ENCODE results near the gene TUBB1.

The TUBB1 gene

DNA sequence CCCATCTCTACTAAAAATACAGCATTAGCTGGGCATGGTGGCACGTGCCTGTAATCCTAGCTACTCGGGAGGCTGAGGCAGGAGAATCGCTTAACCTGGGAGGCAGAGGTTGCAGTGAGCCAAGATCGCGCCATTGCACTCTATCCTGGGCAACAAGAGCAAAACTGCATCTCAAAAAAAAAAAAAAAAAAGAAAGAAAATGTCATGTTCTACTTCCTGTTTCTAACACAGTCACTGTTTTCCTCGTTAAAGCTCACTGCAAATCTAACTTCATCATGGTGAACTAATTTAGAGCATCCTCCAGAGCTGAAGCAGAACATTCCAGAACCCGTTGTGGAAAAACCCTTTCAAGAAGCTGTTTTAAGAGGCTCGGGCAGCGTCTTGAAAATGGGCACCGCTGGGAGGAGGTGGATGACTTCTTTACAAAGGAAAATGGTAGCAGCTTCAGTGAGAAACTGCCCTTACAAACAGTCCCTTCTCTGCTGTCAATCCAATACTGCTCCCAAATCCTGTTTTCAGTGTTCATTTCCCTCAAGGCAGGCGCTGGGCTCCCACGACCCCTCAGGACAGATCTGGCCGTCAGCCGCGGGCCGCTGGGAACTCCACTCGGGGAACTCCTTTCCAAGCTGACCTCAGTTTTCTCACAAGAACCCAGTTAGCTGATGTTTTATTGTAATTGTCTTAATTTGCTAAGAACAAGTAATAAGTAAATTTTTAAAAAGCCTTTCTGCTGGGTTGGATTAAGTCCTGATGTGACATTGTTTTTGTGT, 24.7 kb upstream of the TUBB1 start:
- Histone ChIP-seq H3K4me2 (peak overlapping the region; percentile 31; the same call in 1 of the 2 replicates), H3K9ac (no peak overlapping the region), H3K36me3 (ENCODE audit: insufficient read depth) (peaks cover 23% of the 10 kb centered on the region), H4K20me1 (ENCODE audit: insufficient read depth) (no peaks in the 10 kb centered on the region), H2AFZ (ENCODE audit: low read depth) (no peak overlapping the region), H3K79me2 (ENCODE audit: insufficient read depth, low read depth) (no peaks in the 10 kb centered on the region; the same call in 1 of the 2 replicates), H3K4me3 (IDR thresholded peaks at IDR 0.05; ENCODE audit: insufficient read depth, low read depth, low read length) (no peak overlapping the region), H3K4me1 (ENCODE audit: low read depth, poor library complexity, severe bottlenecking) (peaks cover 45% of the 10 kb centered on the region), H3K27ac (peak overlapping the region; percentile 48; the same call in 1 of the 2 replicates), H3K27me3 (ENCODE audit: insufficient read depth, low read depth) (no peaks in the 10 kb centered on the region)
- TF ChIP-seq, protein P1, sequence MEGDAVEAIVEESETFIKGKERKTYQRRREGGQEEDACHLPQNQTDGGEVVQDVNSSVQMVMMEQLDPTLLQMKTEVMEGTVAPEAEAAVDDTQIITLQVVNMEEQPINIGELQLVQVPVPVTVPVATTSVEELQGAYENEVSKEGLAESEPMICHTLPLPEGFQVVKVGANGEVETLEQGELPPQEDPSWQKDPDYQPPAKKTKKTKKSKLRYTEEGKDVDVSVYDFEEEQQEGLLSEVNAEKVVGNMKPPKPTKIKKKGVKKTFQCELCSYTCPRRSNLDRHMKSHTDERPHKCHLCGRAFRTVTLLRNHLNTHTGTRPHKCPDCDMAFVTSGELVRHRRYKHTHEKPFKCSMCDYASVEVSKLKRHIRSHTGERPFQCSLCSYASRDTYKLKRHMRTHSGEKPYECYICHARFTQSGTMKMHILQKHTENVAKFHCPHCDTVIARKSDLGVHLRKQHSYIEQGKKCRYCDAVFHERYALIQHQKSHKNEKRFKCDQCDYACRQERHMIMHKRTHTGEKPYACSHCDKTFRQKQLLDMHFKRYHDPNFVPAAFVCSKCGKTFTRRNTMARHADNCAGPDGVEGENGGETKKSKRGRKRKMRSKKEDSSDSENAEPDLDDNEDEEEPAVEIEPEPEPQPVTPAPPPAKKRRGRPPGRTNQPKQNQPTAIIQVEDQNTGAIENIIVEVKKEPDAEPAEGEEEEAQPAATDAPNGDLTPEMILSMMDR (conservative IDR thresholded peaks at IDR 0.05; ENCODE audit: low read depth, low read length) = no peak

DNA sequence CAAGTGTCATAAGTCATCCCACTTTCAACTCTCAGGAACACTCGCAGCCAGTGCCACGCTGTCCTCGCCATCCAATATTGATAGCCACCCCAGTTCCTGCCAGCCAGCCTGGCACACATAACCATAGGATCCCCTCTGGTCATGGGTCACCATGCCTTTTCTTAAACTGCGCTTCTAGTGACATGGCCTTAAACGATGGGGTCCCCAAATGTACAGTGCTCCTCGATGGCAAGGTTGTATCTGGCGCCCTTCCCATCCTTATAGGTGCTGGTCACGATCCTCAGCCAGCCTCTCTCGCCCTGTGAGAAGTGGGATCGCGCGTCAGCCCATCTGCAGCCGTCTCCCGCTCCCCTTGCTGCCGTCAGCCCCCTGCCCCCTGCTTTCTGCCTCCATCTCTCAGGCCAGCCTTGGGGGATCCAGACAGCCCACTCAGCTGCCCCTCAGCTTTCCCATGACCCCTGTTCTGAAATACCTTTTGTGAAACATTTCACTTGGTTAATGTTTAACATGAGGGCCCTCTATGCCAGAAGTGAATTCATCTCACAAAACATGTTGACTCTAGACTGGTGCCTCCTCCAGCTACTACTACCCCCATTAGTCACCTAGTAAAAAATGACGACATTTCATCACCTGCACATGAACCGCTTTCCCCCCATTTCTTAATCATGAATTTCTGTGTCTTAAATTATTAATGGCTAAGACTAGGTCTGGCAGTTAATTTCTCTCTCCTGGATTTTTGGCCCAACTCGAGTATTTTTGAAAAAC, 23.6 kb upstream of the TUBB1 start:
- no peak overlapping the region for H3K27ac ChIP-seq
- no peaks in the 10 kb centered on the region for H4K20me1 ChIP-seq (ENCODE audit: insufficient read depth)

DNA sequence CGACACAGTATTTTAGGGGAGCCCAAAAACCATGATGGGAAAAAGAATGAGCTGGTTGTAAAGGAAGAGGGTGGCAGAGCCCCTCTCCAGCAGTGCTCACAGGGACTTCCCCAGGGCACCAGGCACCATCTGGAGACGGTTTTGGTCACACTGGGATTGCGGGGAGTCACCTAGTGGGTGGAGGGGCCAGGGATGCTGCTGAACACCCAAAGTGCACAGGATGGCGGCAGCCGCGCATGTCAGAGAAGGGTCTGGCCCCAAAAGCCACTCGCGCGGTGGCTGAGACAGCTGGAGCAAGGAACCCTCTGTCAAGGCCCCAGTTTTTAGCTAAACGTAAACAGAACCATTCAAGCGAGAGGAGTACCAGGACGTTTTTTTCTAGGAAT, 23.0 kb upstream of the TUBB1 start:
- Histone ChIP-seq H3K4me1 (ENCODE audit: low read depth, poor library complexity, severe bottlenecking) (peaks cover 43% of the 10 kb centered on the region), H3K4me3 (IDR thresholded peaks at IDR 0.05; ENCODE audit: insufficient read depth, low read depth, low read length) (no peak overlapping the region), H3K9ac (no peak overlapping the region), H4K20me1 (ENCODE audit: insufficient read depth) (no peaks in the 10 kb centered on the region), H3K79me2 (ENCODE audit: insufficient read depth, low read depth) (no peaks in the 10 kb centered on the region; the same call in 1 of the 2 replicates), H3K36me3 (ENCODE audit: insufficient read depth) (peaks cover 14% of the 10 kb centered on the region; the same call in 1 of the 2 replicates), H3K27ac (no peak overlapping the region), H3K27me3 (ENCODE audit: insufficient read depth, low read depth) (no peaks in the 10 kb centered on the region), H3K4me2 (no peak overlapping the region), H2AFZ (ENCODE audit: low read depth) (no peak overlapping the region)
- TF ChIP-seq, protein P1 (conservative IDR thresholded peaks at IDR 0.05; ENCODE audit: low read depth, low read length) = no peak

More for the DNA sequence above, 23.6 kb upstream of the TUBB1 start:
- Histone ChIP-seq H3K4me1 (ENCODE audit: low read depth, poor library complexity, severe bottlenecking) (peaks cover 45% of the 10 kb centered on the region), H3K4me2 (no peak overlapping the region), H2AFZ (ENCODE audit: low read depth) (no peak overlapping the region), H3K36me3 (ENCODE audit: insufficient read depth) (peaks cover 19% of the 10 kb centered on the region; the same call in 1 of the 2 replicates), H3K27me3 (ENCODE audit: insufficient read depth, low read depth) (no peaks in the 10 kb centered on the region), H3K4me3 (IDR thresholded peaks at IDR 0.05; ENCODE audit: insufficient read depth, low read depth, low read length) (no peak overlapping the region), H3K79me2 (ENCODE audit: insufficient read depth, low read depth) (no peaks in the 10 kb centered on the region; the same call in 1 of the 2 replicates), H3K9ac (no peak overlapping the region)
- TF ChIP-seq, protein P1 (conservative IDR thresholded peaks at IDR 0.05; ENCODE audit: low read depth, low read length) = no peak

DNA sequence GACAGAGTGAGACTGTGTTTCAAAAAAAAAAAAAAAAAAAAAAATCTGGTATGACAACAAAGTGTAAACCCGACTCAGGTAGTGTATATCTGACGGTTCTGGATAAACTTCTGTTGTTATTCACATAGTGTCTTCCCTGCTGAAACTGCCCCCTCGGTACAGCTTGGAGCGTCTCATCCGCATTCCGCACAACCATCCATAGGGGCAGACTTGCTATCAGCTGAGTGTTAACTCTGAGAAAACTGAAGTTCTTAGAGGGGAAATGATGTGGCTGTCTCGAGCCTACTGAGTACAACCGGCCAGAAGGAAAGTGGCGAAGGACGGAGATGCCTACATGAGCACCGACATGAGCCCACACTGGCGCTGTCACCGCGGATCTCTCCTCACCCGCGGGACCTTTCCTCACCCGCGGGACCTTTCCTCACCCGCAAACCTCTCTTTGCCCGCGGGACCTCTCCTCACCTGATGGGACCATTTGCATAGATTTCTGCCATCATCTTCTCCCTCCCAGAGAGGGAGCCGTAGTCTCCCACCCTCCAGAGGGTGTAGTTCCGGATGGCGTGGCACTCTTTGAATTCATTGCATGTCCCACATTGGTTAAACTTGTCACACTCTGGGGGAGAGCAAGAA, 22.0 kb upstream of the TUBB1 start:
- no peak overlapping the region for H3K4me2 ChIP-seq
- no peaks in the 10 kb centered on the region for H4K20me1 ChIP-seq (ENCODE audit: insufficient read depth)
- no peak overlapping the region for H3K27ac ChIP-seq
- no peak overlapping the region for H3K9ac ChIP-seq
- H3K79me2 ChIP-seq (ENCODE audit: insufficient read depth, low read depth) = no peaks in the 10 kb centered on the region; the same call in 1 of the 2 replicates
- peaks cover 9% of the 10 kb centered on the region; the same call in 1 of the 2 replicates for H3K36me3 ChIP-seq (ENCODE audit: insufficient read depth)
- H3K4me3 ChIP-seq (IDR thresholded peaks at IDR 0.05; ENCODE audit: insufficient read depth, low read depth, low read length) = no peak overlapping the region
- H3K27me3 ChIP-seq (ENCODE audit: insufficient read depth, low read depth) = no peaks in the 10 kb centered on the region
- no peak overlapping the region for H2AFZ ChIP-seq (ENCODE audit: low read depth)
- peaks cover 32% of the 10 kb centered on the region for H3K4me1 ChIP-seq (ENCODE audit: low read depth, poor library complexity, severe bottlenecking)
- TF ChIP-seq, protein P1 (conservative IDR thresholded peaks at IDR 0.05; ENCODE audit: low read depth, low read length) = no peak
